Left ventricle myocardium inferior (tissue), 1 donor: ENCODE measurements around the gene OR13C4. TPM values are rescaled to one million over a fixed set of nuclear protein-coding genes. Genes with fewer than 3 reads are reported as not detected.

Experiments
- DNase-seq: peaks from one replicate; pipeline ENCODE4 v3.0.0-alpha.2; 2020
- H3K27ac ChIP-seq: fragments of 200-600 bp; replicated peaks from 2 replicates; pipeline ENCODE4 v1.8.0; 2021
- H3K27me3 ChIP-seq: fragments of 200-600 bp; 2 replicates; pipeline ENCODE4 v1.8.0; 2021; ENCODE audit warnings: low read depth
- H3K36me3 ChIP-seq: fragments of 200-600 bp; 2 replicates; pipeline ENCODE4 v1.8.0; 2021
- H3K4me1 ChIP-seq: fragments of 200-600 bp; 2 replicates; pipeline ENCODE4 v1.8.0; 2021
- H3K4me3 ChIP-seq: fragments of 200-600 bp; 2 replicates; pipeline ENCODE4 v1.8.0; 2021; ENCODE audit warnings: mild to moderate bottlenecking, moderate library complexity
- H3K9me3 ChIP-seq: fragments of 200-600 bp; replicated peaks from 2 replicates; pipeline ENCODE4 v1.8.0; 2021
- intact Hi-C: fragments of 100-400 bp; cut with micrococcal nuclease; formaldehyde crosslinking; loops from one replicate; pipeline ENCODE4 v1.11.0; 2022
- long read RNA-seq: library from polyadenylated mRNA; unstranded; transcript quantifications from one replicate; pipeline ENCODE4 v2.0.0, GENCODE V29; 2021
- total RNA-seq: library from RNA; stranded (reverse); fragmentation: NEBNext Ultra II Directional; extraction: Animal tissue kit (Norgen Biotek cat#: 25700); gene quantifications from one replicate; pipeline ENCODE4 v1.2.1, GENCODE V29; 2021
- TF ChIP-seq, protein P1 (sequence below): fragments of 200-600 bp; IDR thresholded peaks from 2 replicates; pipeline ENCODE4 v1.8.0; 2021; ENCODE audit warnings: antibody characterized with exemption, mild to moderate bottlenecking, borderline replicate concordance
- donor health status: DM: no; HTN: yes; CAD: no; lungs with severe emphysema.

The OR13C4 gene
- total RNA-seq: not detected
- long read RNA-seq: 0 reads

DNA sequence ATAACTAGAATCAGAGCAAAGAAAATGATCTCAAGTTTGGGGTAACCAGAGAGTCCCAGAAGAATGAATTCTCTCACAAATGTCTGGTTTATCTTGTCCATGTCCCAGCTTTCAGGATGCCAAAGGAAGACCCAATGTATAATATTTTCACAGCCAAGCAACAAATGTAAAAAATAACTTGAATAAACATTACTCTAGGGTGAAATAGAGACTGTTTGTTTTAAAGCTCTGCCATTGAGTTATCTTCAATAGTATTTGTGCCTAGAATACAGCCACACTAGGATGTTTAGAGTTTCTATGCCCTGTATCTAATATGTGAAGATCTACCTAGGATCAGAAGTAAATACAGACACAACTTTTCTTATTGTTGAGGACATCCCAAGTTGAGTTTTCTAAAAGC, at the start of gene OR13C4:
Gene OR13C4 (minus strand): TSS at position 101 of the 400 bp plus-strand sequence. CDS start 0 bp downstream, at position 101.
- H3K27me3 ChIP-seq: no peaks in the 10 kb centered on the region
- TF ChIP-seq, protein P1, sequence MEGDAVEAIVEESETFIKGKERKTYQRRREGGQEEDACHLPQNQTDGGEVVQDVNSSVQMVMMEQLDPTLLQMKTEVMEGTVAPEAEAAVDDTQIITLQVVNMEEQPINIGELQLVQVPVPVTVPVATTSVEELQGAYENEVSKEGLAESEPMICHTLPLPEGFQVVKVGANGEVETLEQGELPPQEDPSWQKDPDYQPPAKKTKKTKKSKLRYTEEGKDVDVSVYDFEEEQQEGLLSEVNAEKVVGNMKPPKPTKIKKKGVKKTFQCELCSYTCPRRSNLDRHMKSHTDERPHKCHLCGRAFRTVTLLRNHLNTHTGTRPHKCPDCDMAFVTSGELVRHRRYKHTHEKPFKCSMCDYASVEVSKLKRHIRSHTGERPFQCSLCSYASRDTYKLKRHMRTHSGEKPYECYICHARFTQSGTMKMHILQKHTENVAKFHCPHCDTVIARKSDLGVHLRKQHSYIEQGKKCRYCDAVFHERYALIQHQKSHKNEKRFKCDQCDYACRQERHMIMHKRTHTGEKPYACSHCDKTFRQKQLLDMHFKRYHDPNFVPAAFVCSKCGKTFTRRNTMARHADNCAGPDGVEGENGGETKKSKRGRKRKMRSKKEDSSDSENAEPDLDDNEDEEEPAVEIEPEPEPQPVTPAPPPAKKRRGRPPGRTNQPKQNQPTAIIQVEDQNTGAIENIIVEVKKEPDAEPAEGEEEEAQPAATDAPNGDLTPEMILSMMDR: no peak
- H3K9me3 ChIP-seq: no peaks in the 10 kb centered on the region
- no peak for DNase-seq
- no peaks in the 10 kb centered on the region for H3K36me3 ChIP-seq
- no peak within 1 kb of the TSS for H3K27ac ChIP-seq
- no peak within 1 kb of the TSS for H3K4me3 ChIP-seq
- intact Hi-C loops: no loop called here
- H3K4me1 ChIP-seq: no peaks in the 10 kb centered on the region

DNA sequence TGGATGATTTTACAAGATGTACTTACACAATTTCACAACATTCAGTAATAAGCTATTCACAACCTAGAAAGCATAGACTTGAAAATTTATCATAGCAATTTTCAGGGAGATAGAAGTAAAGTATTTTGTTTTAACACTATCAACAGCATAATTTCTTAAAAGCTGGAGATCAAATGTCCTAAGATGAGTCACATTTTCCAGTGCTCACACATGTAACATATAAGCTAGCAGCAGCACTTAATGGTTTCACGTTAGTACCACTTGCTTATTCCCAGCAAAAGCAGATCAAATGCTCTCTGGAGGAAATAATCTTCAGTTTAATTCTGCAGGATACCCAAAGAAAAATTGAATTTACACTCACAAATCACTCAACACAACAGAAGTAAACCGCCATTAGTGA, 48.4 kb upstream of the OR13C4 start:
- Histone ChIP-seq H3K4me1 (no peaks in the 10 kb centered on the region), H3K27me3 (no peaks in the 10 kb centered on the region), H3K27ac (no peak overlapping the region), H3K36me3 (no peaks in the 10 kb centered on the region), H3K9me3 (peaks cover 33% of the 10 kb centered on the region), H3K4me3 (no peak overlapping the region)
- DNase-seq: no peak
- TF ChIP-seq, protein P1: no peak
- intact Hi-C loops: no loop called here

DNA sequence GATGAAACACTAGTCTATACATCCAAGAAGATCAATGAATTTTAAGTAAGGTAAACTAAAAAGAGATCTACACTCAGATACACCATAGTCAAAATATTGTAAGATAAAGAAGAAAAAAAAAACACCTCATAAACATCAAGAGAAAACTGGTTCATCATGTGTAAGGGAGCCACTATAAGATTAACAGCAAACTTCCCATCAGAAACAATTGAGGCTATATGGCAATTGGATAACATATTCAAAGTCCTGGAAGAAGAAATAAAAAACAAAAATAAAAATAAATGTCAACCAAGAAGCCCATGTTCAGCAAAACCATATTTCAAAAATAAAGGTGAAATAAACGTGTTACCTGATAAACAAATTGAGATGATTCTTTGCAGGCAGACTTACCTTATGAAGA, 45.6 kb upstream of the OR13C4 start:
- no peak for DNase-seq
- Histone ChIP-seq H3K4me3 (no peak overlapping the region), H3K27me3 (no peaks in the 10 kb centered on the region), H3K9me3 (peaks cover 33% of the 10 kb centered on the region), H3K36me3 (no peaks in the 10 kb centered on the region), H3K27ac (no peak overlapping the region), H3K4me1 (no peaks in the 10 kb centered on the region)
- intact Hi-C loops: no loop called here
- TF ChIP-seq, protein P1: no peak

DNA sequence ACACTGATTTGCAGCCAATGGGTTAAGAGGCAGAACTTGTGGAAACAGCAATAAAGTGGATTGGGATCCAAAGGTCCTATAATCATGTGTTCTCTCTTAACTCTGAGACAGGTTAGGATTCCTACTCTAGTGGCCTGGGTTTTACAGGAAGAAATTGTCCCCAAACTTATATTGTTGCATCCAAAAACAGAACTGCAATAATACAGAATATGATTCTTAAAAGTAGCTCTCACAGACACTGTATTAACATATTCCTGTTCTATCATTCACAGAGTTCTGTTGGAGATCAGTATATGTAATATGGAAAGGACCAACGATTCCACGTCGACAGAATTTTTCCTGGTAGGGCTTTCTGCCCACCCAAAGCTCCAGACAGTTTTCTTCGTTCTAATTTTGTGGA, 41.9 kb upstream of the OR13C4 start, which contains the start of gene OR13C8:
Gene OR13C8 (plus strand): TSS at position 301 of the 400 bp plus-strand sequence. CDS start 0 bp downstream, at position 301.
- Histone ChIP-seq H3K36me3 (no peaks in the 10 kb centered on the region), H3K9me3 (peaks cover 30% of the 10 kb centered on the region), H3K4me3 (no peak within 1 kb of the TSS), H3K27me3 (no peaks in the 10 kb centered on the region), H3K4me1 (no peaks in the 10 kb centered on the region), H3K27ac (no peak within 1 kb of the TSS)
- no peak for DNase-seq
- intact Hi-C loops: no loop called here
- TF ChIP-seq, protein P1: no peak

DNA sequence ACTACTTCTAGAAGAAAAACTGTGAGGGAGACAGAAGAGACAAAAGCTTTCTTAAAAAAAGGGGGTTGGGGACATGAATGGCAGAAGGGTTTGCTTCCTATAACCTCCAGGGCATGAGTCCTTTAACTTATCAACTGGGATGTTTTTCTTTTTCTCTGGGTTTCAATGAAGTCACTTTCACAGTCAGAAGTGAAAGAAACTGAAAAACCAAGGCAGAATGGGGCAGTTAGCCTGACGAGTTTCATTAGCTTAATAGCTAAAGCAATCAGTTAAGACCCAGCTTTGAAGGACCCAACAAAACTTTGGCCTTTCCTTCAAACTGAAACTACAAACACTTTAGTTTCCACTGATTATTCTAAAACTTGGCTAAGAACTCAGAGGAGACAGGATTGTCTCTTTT, 37.3 kb upstream of the OR13C4 start:
- H3K27me3 ChIP-seq: no peaks in the 10 kb centered on the region
- no peak for DNase-seq
- no peak overlapping the region for H3K4me3 ChIP-seq
- no peaks in the 10 kb centered on the region for H3K4me1 ChIP-seq
- intact Hi-C loops: no loop called here
- H3K36me3 ChIP-seq: no peaks in the 10 kb centered on the region
- TF ChIP-seq, protein P1: no peak
- peaks cover 8% of the 10 kb centered on the region for H3K9me3 ChIP-seq
- H3K27ac ChIP-seq: no peak overlapping the region
